ENCODE results near the gene MORN1. TPM values are rescaled to one million over a fixed set of nuclear protein-coding genes. Genes with fewer than 3 reads are reported as not detected.

Gene MORN1
- total RNA-seq, 1 experiment from 2014 or later: 23.2 TPM

DNA sequence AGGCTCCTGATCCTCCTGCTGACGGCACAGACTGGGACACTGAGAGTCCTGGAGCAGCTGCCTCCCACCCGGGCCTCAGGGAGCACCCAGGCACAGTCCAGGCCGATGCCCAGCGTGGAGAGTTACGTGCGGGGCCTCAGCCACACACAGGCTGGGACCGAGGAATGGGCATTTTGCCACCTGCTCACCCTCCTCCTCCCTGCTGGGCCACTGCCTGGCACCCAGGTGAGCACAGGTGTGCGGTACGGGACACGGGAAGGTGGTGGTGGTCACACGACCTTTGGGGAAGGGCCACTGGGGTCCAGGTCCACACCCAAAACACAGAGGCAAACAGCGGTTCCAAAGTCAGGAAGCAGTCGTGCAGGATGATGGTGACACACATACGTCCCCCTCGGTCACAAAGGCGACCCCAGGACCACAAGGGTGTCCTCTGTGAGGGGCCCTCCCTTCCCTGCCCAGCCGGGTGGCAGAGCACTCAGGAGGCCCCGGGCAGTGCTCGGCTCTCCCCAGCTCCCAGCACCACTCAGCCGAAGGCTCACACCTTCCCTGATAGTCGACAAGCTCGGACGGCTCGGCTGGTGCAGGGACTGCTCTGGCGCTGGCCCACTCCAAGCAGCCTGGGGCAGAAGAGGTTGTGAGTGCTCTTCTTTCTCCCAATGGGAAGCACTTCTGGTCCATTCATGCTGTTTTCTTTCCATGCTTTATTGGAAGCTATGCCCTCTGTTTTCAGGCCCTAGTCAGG is 14.3 kb downstream of the MORN1 start:
- H3K27me3 Mint-ChIP-seq (ENCODE audit: unreplicated experiment): no peaks in the 10 kb centered on the region
- no peak overlapping the region for H3K4me3 Mint-ChIP-seq (ENCODE audit: low read depth, unreplicated experiment)
- no peak for DNase-seq
- TF ChIP-seq CTCF (IDR thresholded peaks at IDR 0.05; ENCODE audit: unreplicated experiment): no peak
- intact Hi-C loops (cut with micrococcal nuclease; ENCODE audit: unreplicated experiment): no loop called here
- BruUV-seq (replicated peaks): no TSS peak
- H3K9me3 Mint-ChIP-seq (ENCODE audit: low read depth, unreplicated experiment): no peaks in the 10 kb centered on the region
- CTCF ChIA-PET: no interaction called here
- H3K36me3 Mint-ChIP-seq (ENCODE audit: insufficient read depth, unreplicated experiment): peaks cover 15% of the 10 kb centered on the region
- no peak overlapping the region for H3K27ac Mint-ChIP-seq (ENCODE audit: unreplicated experiment)
- no peaks in the 10 kb centered on the region for H3K4me1 Mint-ChIP-seq (ENCODE audit: low read depth, unreplicated experiment)

GRCh38 chr1:2376261-2376741 is 15.1 kb downstream of the MORN1 start:
- CTCF ChIA-PET: no interaction called here
- no peak for TF ChIP-seq CTCF (IDR thresholded peaks at IDR 0.05; ENCODE audit: unreplicated experiment)
- Mint-ChIP-seq H3K4me1 (ENCODE audit: low read depth, unreplicated experiment) (no peaks in the 10 kb centered on the region), H3K4me3 (ENCODE audit: low read depth, unreplicated experiment) (no peak overlapping the region), H3K9me3 (ENCODE audit: low read depth, unreplicated experiment) (no peaks in the 10 kb centered on the region), H3K27me3 (ENCODE audit: unreplicated experiment) (no peaks in the 10 kb centered on the region), H3K36me3 (ENCODE audit: insufficient read depth, unreplicated experiment) (peaks cover 15% of the 10 kb centered on the region), H3K27ac (ENCODE audit: unreplicated experiment) (no peak overlapping the region)
- no peak for DNase-seq
- no TSS peak for BruUV-seq (replicated peaks)
- intact Hi-C loops (cut with micrococcal nuclease; ENCODE audit: unreplicated experiment): no loop called here

GRCh38 chr1:2375923-2376260 is 15.5 kb downstream of the MORN1 start:
- no peak for DNase-seq
- intact Hi-C loops (cut with micrococcal nuclease; ENCODE audit: unreplicated experiment): no loop called here
- CTCF ChIA-PET: no interaction called here
- Mint-ChIP-seq H3K4me3 (ENCODE audit: low read depth, unreplicated experiment) (no peak overlapping the region), H3K4me1 (ENCODE audit: low read depth, unreplicated experiment) (no peaks in the 10 kb centered on the region), H3K36me3 (ENCODE audit: insufficient read depth, unreplicated experiment) (peaks cover 15% of the 10 kb centered on the region), H3K27ac (ENCODE audit: unreplicated experiment) (no peak overlapping the region), H3K27me3 (ENCODE audit: unreplicated experiment) (no peaks in the 10 kb centered on the region), H3K9me3 (ENCODE audit: low read depth, unreplicated experiment) (no peaks in the 10 kb centered on the region)
- no peak for TF ChIP-seq CTCF (IDR thresholded peaks at IDR 0.05; ENCODE audit: unreplicated experiment)
- no TSS peak for BruUV-seq (replicated peaks)

DNA sequence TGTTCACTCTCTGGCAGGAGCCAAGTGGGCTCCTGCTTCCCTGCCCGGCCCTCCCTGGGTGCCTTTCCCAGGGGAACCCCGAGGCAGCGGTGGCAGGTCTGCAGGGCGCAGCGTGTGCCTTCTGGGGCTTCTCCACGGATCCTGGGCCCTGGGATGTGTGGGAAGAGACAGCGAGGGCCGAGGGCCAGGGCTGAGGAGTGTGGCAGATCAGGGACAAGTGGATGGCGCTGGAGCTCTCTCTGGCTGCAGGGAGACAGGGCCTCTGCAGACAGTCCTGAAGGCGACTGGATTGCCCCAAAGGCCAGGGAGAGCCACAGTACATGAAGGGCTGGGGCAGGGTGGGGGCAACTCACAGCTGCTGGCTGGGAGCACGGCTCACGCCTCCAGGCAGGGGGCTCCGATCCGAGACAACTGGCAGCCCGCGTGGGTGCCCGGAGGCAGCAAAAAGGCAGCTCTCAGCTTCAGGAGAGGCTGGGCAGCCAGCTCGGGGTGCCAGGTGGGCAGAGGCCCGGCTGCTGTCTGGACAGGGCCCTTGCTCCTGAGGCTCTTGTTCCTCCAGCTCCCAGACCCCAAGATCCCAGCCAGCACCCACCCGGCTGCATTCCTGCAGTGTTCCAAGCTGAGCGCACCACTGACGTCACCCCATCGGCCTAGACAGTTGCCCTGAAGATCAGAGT is 16.0 kb downstream of the MORN1 start:
- Mint-ChIP-seq H3K36me3 (ENCODE audit: insufficient read depth, unreplicated experiment) (peaks cover 15% of the 10 kb centered on the region), H3K4me3 (ENCODE audit: low read depth, unreplicated experiment) (no peak overlapping the region), H3K4me1 (ENCODE audit: low read depth, unreplicated experiment) (no peaks in the 10 kb centered on the region), H3K9me3 (ENCODE audit: low read depth, unreplicated experiment) (no peaks in the 10 kb centered on the region), H3K27ac (ENCODE audit: unreplicated experiment) (no peak overlapping the region), H3K27me3 (ENCODE audit: unreplicated experiment) (no peaks in the 10 kb centered on the region)
- BruUV-seq (replicated peaks): no TSS peak
- no peak for DNase-seq
- intact Hi-C loops (cut with micrococcal nuclease; ENCODE audit: unreplicated experiment): no loop called here
- TF ChIP-seq CTCF (IDR thresholded peaks at IDR 0.05; ENCODE audit: unreplicated experiment): no peak
- CTCF ChIA-PET: no interaction called here

Data from Calu3 (cell line).